Activated T-cell treated with anti-CD3 and anti-CD28 coated beads, Interleukin-2, amount 50 U/mL, for 4 hours (primary cell): ENCODE measurements around the gene AMPD3. TPM values are rescaled to one million over a fixed set of nuclear protein-coding genes. Genes with fewer than 3 reads are reported as not detected.
A peak's percentile ranks its signal among the peaks of the same experiment; 100 is the strongest.

Experiments
- ATAC-seq, 2 donors: fragments of 200-7000 bp; cut with Tn5 transposase; one replicate each; pipeline ENCODE4 v1.10.0; 2021
- DNase-seq: peaks from one replicate; pipeline ENCODE4 v3.0.0-alpha.2; 2020
- H3K27me3 Mint-ChIP-seq: one replicate; pipeline ENCODE4 v1.8.0; 2021; ENCODE audit warnings: low read depth, mixed read lengths
- H3K36me3 Mint-ChIP-seq: one replicate; pipeline ENCODE4 v1.8.0; 2022; ENCODE audit warnings: mixed read lengths; ENCODE audit not compliant: insufficient read depth
- H3K4me1 Mint-ChIP-seq: one replicate; pipeline ENCODE4 v1.8.0; 2021; ENCODE audit warnings: low read depth, mixed read lengths
- H3K4me3 Mint-ChIP-seq: one replicate; pipeline ENCODE4 v1.8.0; 2021; ENCODE audit warnings: mild to moderate bottlenecking, moderate library complexity, mixed read lengths
- H3K9me3 Mint-ChIP-seq: one replicate; pipeline ENCODE4 v1.8.0; 2021; ENCODE audit warnings: mixed read lengths
- total RNA-seq, 3 donors: library from RNA; stranded (reverse); gene quantifications; one replicate each; pipeline ENCODE4 v1.2.1, GENCODE V29; 2021

AMPD3 gene
- 10 to 100 TPM in 1 of 3 donors, 1 to 10 TPM in 2; 7.9 to 11.2 (median 9.0) TPM for total RNA-seq

- H3K27me3 Mint-ChIP-seq, result no peaks in the 10 kb centered on the region
- no peaks in the 10 kb centered on the region for H3K36me3 Mint-ChIP-seq
- H3K4me3 Mint-ChIP-seq, result peak within 1 kb of the TSS; percentile 84
- peak; percentile 6 to 12 for ATAC-seq
- H3K9me3 Mint-ChIP-seq, result no peaks in the 10 kb centered on the region
- no peak for DNase-seq
- peaks cover 79% of the 10 kb centered on the region for H3K4me1 Mint-ChIP-seq
Measured at GRCh38 chr11:10454878-10455631, at the start of gene AMPD3. Gene AMPD3 (plus strand): TSS chr11:10455264. CDS start chr11:10461520, 6,256 bp downstream.

GRCh38 chr11:10405865-10406592 is 49.0 kb upstream of the AMPD3 start:
- peaks cover 23% of the 10 kb centered on the region for H3K4me1 Mint-ChIP-seq
- H3K9me3 Mint-ChIP-seq, result no peaks in the 10 kb centered on the region
- H3K36me3 Mint-ChIP-seq, result no peaks in the 10 kb centered on the region
- DNase-seq (peak; percentile 53), ATAC-seq (peak; percentile 82 to 90)
- no peak overlapping the region for H3K4me3 Mint-ChIP-seq
- H3K27me3 Mint-ChIP-seq, result no peaks in the 10 kb centered on the region

DNA sequence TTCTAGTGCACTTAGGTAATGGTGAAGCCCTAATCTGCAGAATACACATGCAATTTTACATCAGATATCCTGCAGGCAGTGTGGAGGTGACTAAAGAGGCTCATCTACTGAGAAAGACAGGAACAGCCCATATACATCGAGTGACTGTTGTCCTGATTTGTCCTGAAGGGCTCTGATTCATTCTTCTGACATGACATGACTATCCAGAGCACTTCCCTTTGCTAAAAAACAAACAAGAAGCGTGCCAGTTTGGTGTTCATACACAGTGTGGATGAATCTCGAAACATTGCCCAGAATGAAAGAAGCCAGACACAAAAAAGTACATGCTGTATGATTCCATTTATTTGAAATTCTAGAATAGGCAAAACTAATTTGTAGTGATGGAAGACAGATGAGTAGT is 48.0 kb upstream of the AMPD3 start:
- DNase-seq (no peak), ATAC-seq (no peak)
- H3K4me1 Mint-ChIP-seq, result peaks cover 20% of the 10 kb centered on the region

DNA sequence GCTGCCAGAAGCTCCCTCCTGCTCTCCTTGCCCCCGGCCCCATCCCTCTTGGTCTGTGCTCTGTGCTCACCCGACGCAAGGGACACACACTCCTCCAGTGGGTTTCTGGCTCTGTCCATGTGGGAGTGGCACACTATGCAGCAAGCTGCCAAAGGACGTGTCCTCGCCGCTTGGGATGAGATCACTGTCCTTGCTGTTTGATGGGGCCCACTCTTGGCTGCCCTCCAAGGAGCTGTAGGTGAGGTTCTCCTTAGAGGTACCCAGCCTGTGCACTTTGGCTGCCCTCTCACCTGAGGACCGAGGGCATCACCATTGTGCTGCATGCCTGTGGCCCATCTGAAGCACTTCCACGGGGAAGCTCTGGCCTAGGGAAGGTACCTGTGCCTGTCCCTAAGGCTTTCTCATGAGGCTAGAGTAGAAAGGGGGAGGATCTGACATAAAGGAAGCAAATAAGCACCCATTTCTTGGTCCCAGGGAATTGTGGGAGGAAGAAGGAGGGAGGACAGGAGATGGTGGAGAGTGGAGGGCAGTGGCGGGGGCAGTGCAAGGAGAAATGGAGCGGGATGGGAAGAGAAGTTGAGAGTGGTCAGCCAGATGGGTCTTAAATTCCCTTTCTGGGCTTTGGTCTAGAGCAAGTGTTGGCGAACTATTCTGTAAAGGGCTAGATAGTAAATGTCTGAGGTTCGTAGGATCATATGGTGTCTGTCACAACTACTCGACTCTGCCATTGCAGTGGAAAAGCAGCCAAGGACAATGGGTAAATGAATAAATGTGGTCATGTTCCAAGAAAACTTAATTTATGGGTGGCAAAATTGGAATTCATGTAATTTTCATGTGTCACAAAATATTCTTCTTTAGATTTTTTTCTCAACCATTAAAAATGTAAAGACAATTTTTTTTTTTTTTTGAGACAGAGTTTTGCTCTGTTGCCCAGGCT is 47.0 kb upstream of the AMPD3 start:
- no peaks in the 10 kb centered on the region for H3K27me3 Mint-ChIP-seq
- no peak for ATAC-seq
- H3K9me3 Mint-ChIP-seq, result no peaks in the 10 kb centered on the region
- H3K36me3 Mint-ChIP-seq, result no peaks in the 10 kb centered on the region
- peaks cover 20% of the 10 kb centered on the region for H3K4me1 Mint-ChIP-seq
- DNase-seq, result no peak
- no peak overlapping the region for H3K4me3 Mint-ChIP-seq

More for the DNA sequence above, 48.0 kb upstream of the AMPD3 start:
- no peaks in the 10 kb centered on the region for H3K27me3 Mint-ChIP-seq
- no peak overlapping the region for H3K4me3 Mint-ChIP-seq
- H3K9me3 Mint-ChIP-seq, result no peaks in the 10 kb centered on the region
- H3K36me3 Mint-ChIP-seq, result no peaks in the 10 kb centered on the region

- no peaks in the 10 kb centered on the region for H3K27me3 Mint-ChIP-seq
- H3K36me3 Mint-ChIP-seq, result no peaks in the 10 kb centered on the region
- no peaks in the 10 kb centered on the region for H3K9me3 Mint-ChIP-seq
- H3K4me1 Mint-ChIP-seq, result peaks cover 30% of the 10 kb centered on the region
- ATAC-seq (no peak), DNase-seq (no peak)
- no peak overlapping the region for H3K4me3 Mint-ChIP-seq
Measured at GRCh38 chr11:10409207-10409661, 45.8 kb upstream of the AMPD3 start.

DNA sequence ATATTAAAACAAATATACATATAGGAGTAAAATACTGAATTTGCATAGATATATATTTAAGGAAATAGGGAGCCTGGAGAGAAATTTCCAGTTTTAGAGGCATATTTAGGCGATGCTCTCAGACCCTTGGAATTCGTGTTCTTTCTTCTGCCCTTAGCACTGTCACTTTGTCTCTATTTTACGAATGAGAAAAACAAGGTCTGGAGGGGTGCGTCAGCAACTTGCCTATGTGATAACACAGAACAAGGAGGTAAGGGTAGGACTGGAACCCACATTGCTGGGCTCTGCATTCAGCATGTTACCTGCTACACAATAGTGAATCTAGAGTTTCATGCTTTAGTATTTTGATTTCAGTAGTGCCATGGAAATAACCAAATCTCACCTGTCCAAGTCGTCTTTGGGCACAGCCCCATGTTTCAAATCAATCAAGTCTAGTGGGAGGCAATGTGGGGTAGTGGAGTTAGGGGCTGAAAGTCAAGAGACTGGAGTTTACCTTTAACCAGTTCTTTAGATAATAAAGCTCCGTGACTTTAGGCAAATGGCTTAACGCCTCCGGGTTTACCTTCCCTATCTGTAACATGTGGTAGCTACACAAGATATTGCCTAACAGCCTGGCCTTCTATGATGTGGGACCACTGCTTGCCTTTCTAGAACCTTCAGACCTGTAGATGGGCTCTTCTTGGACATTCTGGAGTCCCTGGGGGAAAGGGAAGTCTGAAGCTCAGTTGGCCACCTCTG is 44.8 kb upstream of the AMPD3 start:
- Mint-ChIP-seq H3K36me3 (no peaks in the 10 kb centered on the region), H3K4me1 (peaks cover 39% of the 10 kb centered on the region), H3K9me3 (no peaks in the 10 kb centered on the region), H3K4me3 (no peak overlapping the region), H3K27me3 (no peaks in the 10 kb centered on the region)
- no peak for ATAC-seq
- DNase-seq, result no peak

DNA sequence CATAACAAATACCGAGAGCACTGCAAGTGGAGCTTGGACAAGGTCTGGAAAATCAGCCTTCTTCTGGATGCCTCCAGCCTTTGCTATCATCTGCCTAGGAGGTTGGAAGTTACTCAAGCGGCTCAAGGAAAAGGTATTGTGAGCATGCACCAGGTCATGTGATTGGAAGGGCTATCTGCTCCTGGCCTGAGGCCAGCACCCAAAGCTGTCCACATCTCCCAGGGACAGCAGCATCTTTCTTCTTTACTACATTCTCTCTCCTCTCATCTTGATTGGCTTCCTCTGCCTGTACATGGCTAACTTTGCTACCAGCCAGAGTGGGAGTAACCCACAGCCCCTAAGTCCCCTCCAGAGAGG is 44.2 kb upstream of the AMPD3 start:
- no peak overlapping the region for H3K4me3 Mint-ChIP-seq
- ATAC-seq (no peak), DNase-seq (no peak)
- H3K4me1 Mint-ChIP-seq, result peaks cover 44% of the 10 kb centered on the region
- H3K9me3 Mint-ChIP-seq, result no peaks in the 10 kb centered on the region
- H3K27me3 Mint-ChIP-seq, result no peaks in the 10 kb centered on the region
- H3K36me3 Mint-ChIP-seq, result no peaks in the 10 kb centered on the region

DNA sequence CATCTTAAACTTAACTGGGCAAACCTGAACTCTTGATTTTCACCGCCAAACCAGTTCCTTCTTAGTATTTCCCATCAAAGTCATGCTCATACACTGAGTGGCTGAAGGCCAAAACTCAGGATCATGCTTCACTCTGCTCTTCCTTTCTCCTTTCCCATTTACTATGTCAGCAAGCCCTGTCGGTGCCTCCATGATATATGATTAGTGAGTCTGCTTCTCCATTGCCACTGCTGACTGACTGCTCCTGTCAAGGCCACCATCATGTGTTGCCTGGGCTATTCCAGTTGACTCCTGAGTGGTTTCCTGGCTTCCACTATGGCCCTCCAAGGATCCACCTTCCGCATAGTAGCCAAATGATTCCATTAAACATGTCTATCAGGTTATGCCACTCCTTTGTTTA is 42.8 kb upstream of the AMPD3 start:
- ATAC-seq (no peak), DNase-seq (no peak)
- Mint-ChIP-seq H3K36me3 (no peaks in the 10 kb centered on the region), H3K4me3 (peak overlapping the region; percentile 5), H3K4me1 (peaks cover 42% of the 10 kb centered on the region), H3K9me3 (no peaks in the 10 kb centered on the region), H3K27me3 (no peaks in the 10 kb centered on the region)

DNA sequence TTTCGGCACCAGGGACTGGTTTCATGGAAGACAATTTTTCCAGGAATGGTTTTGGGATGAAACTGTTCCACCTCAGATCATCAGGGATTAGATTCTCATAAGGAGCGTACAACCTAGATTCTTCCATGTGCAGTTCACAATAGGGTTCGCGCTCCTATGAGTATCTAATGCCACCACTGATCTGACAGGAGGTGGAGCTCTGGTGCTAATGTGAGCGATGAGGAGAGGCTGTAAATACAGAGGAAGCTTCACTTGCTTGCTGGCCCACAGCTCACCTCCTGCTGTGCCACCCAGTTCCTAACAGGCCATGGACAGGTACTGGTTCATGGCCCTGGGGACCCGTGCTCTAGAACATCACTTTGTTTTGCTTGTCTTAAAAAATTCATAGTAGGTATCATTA is 41.8 kb upstream of the AMPD3 start:
- Mint-ChIP-seq H3K4me3 (no peak overlapping the region), H3K27me3 (no peaks in the 10 kb centered on the region), H3K9me3 (no peaks in the 10 kb centered on the region), H3K36me3 (no peaks in the 10 kb centered on the region), H3K4me1 (peaks cover 38% of the 10 kb centered on the region)
- peak; percentile 72 to 76 for ATAC-seq
- peak; percentile 30 for DNase-seq

- Mint-ChIP-seq H3K27me3 (peaks cover 2% of the 10 kb centered on the region), H3K36me3 (no peaks in the 10 kb centered on the region), H3K9me3 (no peaks in the 10 kb centered on the region), H3K4me1 (peaks cover 31% of the 10 kb centered on the region), H3K4me3 (no peak overlapping the region)
- ATAC-seq (no peak), DNase-seq (no peak)
Measured at GRCh38 chr11:10414181-10414580, 40.9 kb upstream of the AMPD3 start.

DNA sequence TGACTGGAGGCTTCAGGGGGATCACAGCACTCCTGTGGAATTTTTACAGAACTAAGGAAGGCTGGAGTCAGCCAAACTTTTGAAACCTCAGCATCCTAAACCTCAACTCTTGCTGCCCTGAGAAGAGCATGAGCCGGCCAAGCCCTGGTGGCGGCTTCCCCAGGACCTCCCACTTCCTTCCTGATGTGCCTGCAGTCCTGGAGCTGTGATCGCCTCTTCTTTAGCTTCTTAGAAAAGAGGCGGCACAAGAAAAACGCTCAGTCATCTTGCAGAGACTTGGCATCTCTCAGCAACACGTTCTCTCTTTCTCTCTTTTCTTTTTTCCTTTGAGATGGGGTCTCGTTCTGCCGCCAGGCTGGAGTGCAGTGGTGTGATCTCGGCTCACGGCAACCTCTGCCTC is 40.4 kb upstream of the AMPD3 start:
- no peak for DNase-seq
- ATAC-seq, result peak in 1 of 2 donors; percentile 43
- peaks cover 26% of the 10 kb centered on the region for H3K4me1 Mint-ChIP-seq

DNA sequence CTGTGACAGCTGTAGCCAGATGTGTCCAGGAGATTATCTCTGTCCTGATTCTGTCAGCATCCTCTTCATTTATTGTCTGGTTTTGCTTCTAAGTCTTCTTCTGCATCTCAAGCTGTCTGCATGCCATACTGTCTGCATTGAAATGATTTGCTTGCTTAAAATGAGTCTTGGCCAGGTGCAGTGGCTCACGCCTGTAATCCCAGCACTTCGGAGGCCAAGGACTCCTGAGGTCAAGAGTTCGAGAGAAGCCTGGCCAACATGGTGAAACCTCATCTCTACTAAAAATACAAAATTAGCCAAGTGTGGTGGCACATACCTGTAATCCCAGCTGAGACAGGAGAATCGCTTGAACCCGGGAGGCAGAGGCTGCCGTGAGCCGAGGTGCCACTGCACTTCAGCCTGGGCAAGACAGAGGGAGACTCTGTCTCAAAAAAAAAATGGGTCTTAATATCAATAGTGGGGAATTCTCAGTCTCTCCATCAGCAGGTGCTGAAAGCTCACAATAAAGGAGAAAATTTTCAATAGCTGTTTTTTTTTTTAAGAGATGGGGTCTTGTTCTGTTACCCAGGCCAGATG is 39.2 kb upstream of the AMPD3 start:
- no peak for DNase-seq
- Mint-ChIP-seq H3K9me3 (no peaks in the 10 kb centered on the region), H3K27me3 (peaks cover 2% of the 10 kb centered on the region), H3K4me1 (peaks cover 24% of the 10 kb centered on the region), H3K36me3 (no peaks in the 10 kb centered on the region), H3K4me3 (no peak overlapping the region)
- ATAC-seq, result no peak

More for the DNA sequence above, 40.4 kb upstream of the AMPD3 start:
- H3K4me3 Mint-ChIP-seq, result peak overlapping the region; percentile 22
- peaks cover 2% of the 10 kb centered on the region for H3K27me3 Mint-ChIP-seq
- no peaks in the 10 kb centered on the region for H3K36me3 Mint-ChIP-seq
- no peaks in the 10 kb centered on the region for H3K9me3 Mint-ChIP-seq

- Mint-ChIP-seq H3K4me1 (peaks cover 23% of the 10 kb centered on the region), H3K4me3 (no peak overlapping the region), H3K27me3 (peaks cover 6% of the 10 kb centered on the region), H3K36me3 (no peaks in the 10 kb centered on the region), H3K9me3 (no peaks in the 10 kb centered on the region)
- DNase-seq (no peak), ATAC-seq (no peak)
Measured at GRCh38 chr11:10418259-10418949, 36.7 kb upstream of the AMPD3 start.
